HepG2 (cell line): ENCODE measurements around the gene AXIN2. TPM values are rescaled to one million over a fixed set of nuclear protein-coding genes. Genes with fewer than 3 reads are reported as not detected.

Experiments used
- CBX1 ChIP-seq: IDR thresholded peaks from one replicate; pipeline ENCODE4 v1.6.1; 2016; ENCODE audit warnings: antibody characterized with exemption, low read depth
- ELF3 ChIP-seq: IDR thresholded peaks from 2 replicates; pipeline ENCODE4 v1.6.1; 2016; ENCODE audit warnings: missing genetic modification reagents, missing compliant biosample characterization
- FUBP1 ChIP-seq: sonication (generic); formaldehyde crosslinking; IDR thresholded peaks from 2 replicates; pipeline ENCODE4 v1.5.1; 2020; ENCODE audit warnings: missing genetic modification reagents, mild to moderate bottlenecking, borderline replicate concordance
- MLX ChIP-seq: IDR thresholded peaks from 2 replicates; pipeline ENCODE4 v1.6.1; 2016
- SOX13 ChIP-seq, 3 experiments: fragments of 450-650 bp in 1 of 3; sonication (generic) in 1 of 3; formaldehyde crosslinking in 1 of 3; IDR thresholded peaks in 2 of 3; conservative IDR thresholded peaks in 1 of 3; 2 replicates each; pipeline versions ENCODE4 v1.5.0 to v1.6.1; 2016 to 2020; ENCODE audit warnings: antibody characterized with exemption in 1 of 3, mild to moderate bottlenecking in 1 of 3, missing compliant biosample characterization in 1 of 3, missing genetic modification reagents in 1 of 3, moderate library complexity in 1 of 3
- ZNF256 ChIP-seq: sonication (generic); formaldehyde crosslinking; conservative IDR thresholded peaks from 2 replicates; pipeline ENCODE4 v1.4.0; 2020; ENCODE audit warnings: missing genetic modification reagents
- ZNF281 ChIP-seq: sonication (generic); formaldehyde crosslinking; IDR thresholded peaks from 2 replicates; pipeline ENCODE4 v1.4.0; 2020; ENCODE audit warnings: missing genetic modification reagents, borderline replicate concordance
- ZNF350 ChIP-seq: sonication (generic); formaldehyde crosslinking; IDR thresholded peaks from 2 replicates; pipeline ENCODE4 v1.4.0; 2020; ENCODE audit warnings: mild to moderate bottlenecking, low read depth, missing genetic modification reagents, borderline replicate concordance
- ZNF552 ChIP-seq: sonication (generic); formaldehyde crosslinking; IDR thresholded peaks from 2 replicates; pipeline ENCODE4 v1.9.0; 2022; ENCODE audit warnings: missing genetic modification reagents, mild to moderate bottlenecking, borderline replicate concordance
- polyA plus RNA-seq, 8 experiments: library from polyadenylated mRNA; depleted of rRNA in 3 of 8; stranded (reverse) in 7 of 8; unstranded in 1 of 8; fragments of >200 nt; fragmentation: Illumina TruSeq in 4 of 8; extraction: Trizol in 4 of 8; gene quantifications; 2 replicates each; pipeline versions ENCODE4 v1.2.1 to v1.2.3, GENCODE V29; 2011 to 2016; ENCODE audit warnings: low read depth in 4 of 8, missing spikeins in 1 of 8, mixed read lengths in 1 of 8; ENCODE audit not compliant: insufficient read depth in 1 of 8
- total RNA-seq, 5 experiments: library from RNA; depleted of rRNA; stranded (reverse); fragments of >200 nt; fragmentation: Illumina TruSeq; extraction: Trizol; gene quantifications; 2 replicates each; pipeline ENCODE4 v1.2.3, GENCODE V29; 2016; ENCODE audit warnings: low read depth in 1 of 5
- TF ChIP-seq, protein P1 (sequence below): sonication (generic); formaldehyde crosslinking; conservative IDR thresholded peaks from 2 replicates; pipeline ENCODE4 v1.4.0; 2020; ENCODE audit warnings: mild to moderate bottlenecking, missing genetic modification reagents, moderate library complexity
- TF ChIP-seq, protein P2 (sequence below): IDR thresholded peaks from 2 replicates; pipeline ENCODE4 v1.6.1; 2016; ENCODE audit warnings: missing genetic modification reagents, missing compliant biosample characterization

The AXIN2 gene
- total and polyA plus RNA-seq, 2 of the 13 experiments (the other 11 are each of a cell fraction or from before 2014, with no cell fraction given) = 58.6 to 63.4 TPM

DNA sequence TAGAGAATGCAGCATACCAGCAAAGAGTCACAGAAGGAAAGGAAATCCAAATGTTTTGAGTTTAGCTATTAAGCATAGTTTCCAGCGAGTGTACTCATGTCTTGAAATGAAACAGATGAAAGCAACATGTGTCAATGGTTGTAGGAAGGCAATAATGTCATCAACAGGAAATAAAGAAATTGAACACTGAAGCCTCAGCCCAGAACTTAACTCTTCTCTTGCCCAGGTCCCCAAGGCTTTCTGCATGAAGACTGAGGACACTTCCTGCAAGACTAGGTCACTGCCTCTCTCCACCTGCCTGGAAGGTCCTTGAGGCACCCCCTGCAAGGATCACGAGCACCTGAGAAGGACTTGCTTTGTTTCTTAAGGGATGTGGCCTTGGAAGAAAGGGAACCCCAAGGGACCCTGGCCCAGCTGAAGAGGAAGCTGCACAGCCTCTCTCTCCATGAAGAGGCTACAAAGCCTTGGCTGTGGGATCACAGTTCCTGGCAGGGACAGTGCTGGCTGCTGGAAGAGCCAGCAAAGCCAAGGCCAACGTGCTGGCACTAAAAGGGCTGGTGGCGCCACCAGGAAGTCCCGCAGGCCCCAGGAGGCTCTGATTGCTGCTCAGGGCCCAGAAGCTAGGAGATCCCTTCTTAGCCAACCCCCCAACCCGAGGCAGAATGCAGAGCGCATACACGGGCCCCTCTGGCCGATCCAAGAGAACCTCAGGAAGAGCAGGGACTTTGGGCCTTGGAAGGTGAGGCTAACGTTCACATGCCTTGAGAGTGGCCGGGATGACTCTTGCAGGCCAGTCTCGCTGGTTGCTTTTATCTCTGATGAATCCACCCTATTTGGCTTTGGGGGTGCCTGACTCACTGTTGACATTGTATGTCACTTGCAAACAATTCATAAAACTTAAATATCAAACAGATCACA lies 23.4 kb upstream of the AXIN2 start (continued):
- TF ChIP-seq SOX13 (IDR thresholded peaks at IDR 0.05) = no peak
- peak in 1 of 2 experiments; percentile 16; a peak in 1 of 4 replicates for TF ChIP-seq SOX13 (CRISPR knock-in tag; conservative IDR thresholded peaks at IDR 0.05 in 1 of 2, IDR thresholded peaks at IDR 0.05 in 1 of 2)
- peak; percentile 63; the same call in 1 of the 2 replicates for TF ChIP-seq MLX (CRISPR knock-in tag)
- TF ChIP-seq, protein P1, sequence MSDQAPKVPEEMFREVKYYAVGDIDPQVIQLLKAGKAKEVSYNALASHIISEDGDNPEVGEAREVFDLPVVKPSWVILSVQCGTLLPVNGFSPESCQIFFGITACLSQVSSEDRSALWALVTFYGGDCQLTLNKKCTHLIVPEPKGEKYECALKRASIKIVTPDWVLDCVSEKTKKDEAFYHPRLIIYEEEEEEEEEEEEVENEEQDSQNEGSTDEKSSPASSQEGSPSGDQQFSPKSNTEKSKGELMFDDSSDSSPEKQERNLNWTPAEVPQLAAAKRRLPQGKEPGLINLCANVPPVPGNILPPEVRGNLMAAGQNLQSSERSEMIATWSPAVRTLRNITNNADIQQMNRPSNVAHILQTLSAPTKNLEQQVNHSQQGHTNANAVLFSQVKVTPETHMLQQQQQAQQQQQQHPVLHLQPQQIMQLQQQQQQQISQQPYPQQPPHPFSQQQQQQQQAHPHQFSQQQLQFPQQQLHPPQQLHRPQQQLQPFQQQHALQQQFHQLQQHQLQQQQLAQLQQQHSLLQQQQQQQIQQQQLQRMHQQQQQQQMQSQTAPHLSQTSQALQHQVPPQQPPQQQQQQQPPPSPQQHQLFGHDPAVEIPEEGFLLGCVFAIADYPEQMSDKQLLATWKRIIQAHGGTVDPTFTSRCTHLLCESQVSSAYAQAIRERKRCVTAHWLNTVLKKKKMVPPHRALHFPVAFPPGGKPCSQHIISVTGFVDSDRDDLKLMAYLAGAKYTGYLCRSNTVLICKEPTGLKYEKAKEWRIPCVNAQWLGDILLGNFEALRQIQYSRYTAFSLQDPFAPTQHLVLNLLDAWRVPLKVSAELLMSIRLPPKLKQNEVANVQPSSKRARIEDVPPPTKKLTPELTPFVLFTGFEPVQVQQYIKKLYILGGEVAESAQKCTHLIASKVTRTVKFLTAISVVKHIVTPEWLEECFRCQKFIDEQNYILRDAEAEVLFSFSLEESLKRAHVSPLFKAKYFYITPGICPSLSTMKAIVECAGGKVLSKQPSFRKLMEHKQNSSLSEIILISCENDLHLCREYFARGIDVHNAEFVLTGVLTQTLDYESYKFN (CRISPR knock-in tag) = peak; percentile 34; the same call in 1 of the 2 replicates
- TF ChIP-seq ZNF281 = no peak
- peak; percentile 48 for TF ChIP-seq ELF3 (CRISPR knock-in tag)
- TF ChIP-seq ZNF552 (CRISPR knock-in tag) = no peak
- TF ChIP-seq, protein P2, sequence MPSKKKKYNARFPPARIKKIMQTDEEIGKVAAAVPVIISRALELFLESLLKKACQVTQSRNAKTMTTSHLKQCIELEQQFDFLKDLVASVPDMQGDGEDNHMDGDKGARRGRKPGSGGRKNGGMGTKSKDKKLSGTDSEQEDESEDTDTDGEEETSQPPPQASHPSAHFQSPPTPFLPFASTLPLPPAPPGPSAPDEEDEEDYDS (CRISPR knock-in tag) = no peak
- TF ChIP-seq FUBP1 (CRISPR knock-in tag) = no peak
- no peak for TF ChIP-seq CBX1
- TF ChIP-seq ZNF256 = no peak
- 0 out of 2 replicates have a peak, but pooled peaks have one; percentile 61 for TF ChIP-seq ZNF350
